Activated B cell treated with CpG ODN at 0.5 μM for 24 hours (primary cell): ENCODE results near the gene PTPRC. TPM values are rescaled to one million over a fixed set of nuclear protein-coding genes. Genes with fewer than 3 reads are reported as not detected.
A peak's percentile ranks its signal among the peaks of the same experiment; 100 is the strongest.

Experiments
- ATAC-seq: fragments of 200-7000 bp; cut with Tn5 transposase; one replicate; pipeline ENCODE4 v1.10.0; 2021; ENCODE audit warnings: low read depth, mild to moderate bottlenecking, moderate library complexity
- CTCF ChIA-PET: fragments of 350-600 bp; sonication (Branson Sonifier 250); formaldehyde crosslinking; loops from one replicate; lab custom pipeline; 2021; ENCODE audit warnings: antibody characterized with exemption; lab: Charles Lee
- POLR2A ChIA-PET: fragments of 350-600 bp; sonication (Branson Sonifier 250); formaldehyde crosslinking; loops from one replicate; lab custom pipeline; 2021; ENCODE audit warnings: antibody characterized with exemption; lab: Charles Lee
- DNase-seq: peaks from one replicate; pipeline ENCODE4 v3.0.0; 2022
- H3K27ac Mint-ChIP-seq: one replicate; pipeline ENCODE4 v1.8.0; 2020; ENCODE audit warnings: mixed read lengths
- H3K27me3 Mint-ChIP-seq: one replicate; pipeline ENCODE4 v1.8.0; 2021; ENCODE audit warnings: mixed read lengths
- H3K36me3 Mint-ChIP-seq: one replicate; pipeline ENCODE4 v1.8.0; 2021; ENCODE audit warnings: low read depth, mixed read lengths
- H3K4me1 Mint-ChIP-seq: one replicate; pipeline ENCODE4 v1.8.0; 2021; ENCODE audit warnings: mixed read lengths
- H3K4me3 Mint-ChIP-seq: one replicate; pipeline ENCODE4 v1.8.0; 2020; ENCODE audit warnings: mild to moderate bottlenecking, mixed read lengths
- H3K9me3 Mint-ChIP-seq: one replicate; pipeline ENCODE4 v1.8.0; 2020; ENCODE audit warnings: mixed read lengths
- intact Hi-C: fragments of 100-400 bp; cut with micrococcal nuclease; formaldehyde crosslinking; loops from one replicate; pipeline ENCODE4 v1.15.1; 2024
- total RNA-seq: library from RNA; stranded (reverse); gene quantifications from 2 replicates; pipeline ENCODE4 v1.2.3, GENCODE V29; 2022
- TF ChIP-seq, protein P1 (sequence below): fragments of 200-600 bp; IDR thresholded peaks from one replicate; pipeline ENCODE4 v1.8.0; 2022; ENCODE audit warnings: antibody characterized with exemption, mild to moderate bottlenecking

The PTPRC gene
- total RNA-seq, 1 donor from 2014 or later = 506 TPM

DNA sequence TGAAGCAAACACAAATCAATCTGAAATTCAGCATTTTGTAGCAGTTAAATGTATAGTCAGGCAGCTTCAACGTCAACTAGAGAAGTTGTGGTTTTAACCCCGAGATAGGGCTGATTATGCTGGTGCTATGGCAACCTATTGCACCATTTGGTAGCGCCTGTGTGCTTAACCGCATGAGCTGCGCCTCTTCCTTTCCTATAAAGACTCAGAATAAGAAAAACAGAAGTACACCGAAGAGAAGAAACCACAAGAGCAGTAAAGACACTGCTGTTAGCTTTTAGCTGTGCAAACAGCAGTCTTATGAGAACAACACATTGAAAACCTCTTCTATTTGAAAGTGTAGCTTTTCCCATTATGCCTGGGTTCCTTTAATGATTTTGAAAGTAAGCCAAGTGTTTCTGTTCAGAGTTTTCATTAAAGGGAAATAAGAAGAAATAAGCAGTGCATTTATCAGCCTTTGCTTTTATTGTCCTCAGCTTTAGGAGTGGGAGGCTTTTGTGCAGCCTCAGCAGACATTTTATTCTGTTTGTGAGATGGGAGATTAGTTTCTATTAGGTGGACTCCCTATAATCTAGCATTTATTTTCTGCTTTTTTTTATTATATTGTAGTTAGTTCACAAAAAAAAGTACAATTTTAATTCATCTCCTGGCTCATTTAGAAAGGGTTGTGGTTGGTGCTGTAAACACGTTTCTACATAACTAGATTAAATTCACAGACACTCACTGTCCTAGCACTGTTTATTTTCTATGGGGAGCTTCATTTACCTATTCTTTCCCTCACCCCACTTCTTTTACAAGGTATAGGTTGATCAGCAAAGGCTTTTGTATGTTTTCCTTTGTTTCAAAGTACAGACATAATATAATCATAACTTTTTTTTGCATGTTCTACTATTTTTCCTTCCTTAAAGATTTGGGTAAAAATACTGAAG lies 43.3 kb downstream of the PTPRC start:
- DNase-seq (peak; percentile 42), ATAC-seq (peak; percentile 73)
- Mint-ChIP-seq H3K4me1 (peaks cover 92% of the 10 kb centered on the region), H3K27me3 (no peaks in the 10 kb centered on the region), H3K27ac (peak overlapping the region; percentile 88), H3K9me3 (no peaks in the 10 kb centered on the region), H3K4me3 (peak overlapping the region; percentile 63), H3K36me3 (peaks cover 28% of the 10 kb centered on the region)
- ChIA-PET CTCF (interaction anchor here (0.9 to 3.7 kb wide), 12 partner anchors 10 to 159 kb away, joined by 3 to 26 read pairs (median 4); partner anchors contain the start of gene PTPRC), POLR2A (interaction anchor here (0.6 to 7.0 kb wide), 28 partner anchors 12 to 907 kb away, joined by 3 to 122 read pairs (median 6); partner anchors contain the start of genes DENND1B and PTPRC)
- intact Hi-C loops = loop anchor here (1.0 to 10.0 kb wide), 8 partner anchors 13 to 327 kb away; partner anchors contain the start of gene PTPRC
- TF ChIP-seq, protein P1, sequence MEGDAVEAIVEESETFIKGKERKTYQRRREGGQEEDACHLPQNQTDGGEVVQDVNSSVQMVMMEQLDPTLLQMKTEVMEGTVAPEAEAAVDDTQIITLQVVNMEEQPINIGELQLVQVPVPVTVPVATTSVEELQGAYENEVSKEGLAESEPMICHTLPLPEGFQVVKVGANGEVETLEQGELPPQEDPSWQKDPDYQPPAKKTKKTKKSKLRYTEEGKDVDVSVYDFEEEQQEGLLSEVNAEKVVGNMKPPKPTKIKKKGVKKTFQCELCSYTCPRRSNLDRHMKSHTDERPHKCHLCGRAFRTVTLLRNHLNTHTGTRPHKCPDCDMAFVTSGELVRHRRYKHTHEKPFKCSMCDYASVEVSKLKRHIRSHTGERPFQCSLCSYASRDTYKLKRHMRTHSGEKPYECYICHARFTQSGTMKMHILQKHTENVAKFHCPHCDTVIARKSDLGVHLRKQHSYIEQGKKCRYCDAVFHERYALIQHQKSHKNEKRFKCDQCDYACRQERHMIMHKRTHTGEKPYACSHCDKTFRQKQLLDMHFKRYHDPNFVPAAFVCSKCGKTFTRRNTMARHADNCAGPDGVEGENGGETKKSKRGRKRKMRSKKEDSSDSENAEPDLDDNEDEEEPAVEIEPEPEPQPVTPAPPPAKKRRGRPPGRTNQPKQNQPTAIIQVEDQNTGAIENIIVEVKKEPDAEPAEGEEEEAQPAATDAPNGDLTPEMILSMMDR = no peak

DNA sequence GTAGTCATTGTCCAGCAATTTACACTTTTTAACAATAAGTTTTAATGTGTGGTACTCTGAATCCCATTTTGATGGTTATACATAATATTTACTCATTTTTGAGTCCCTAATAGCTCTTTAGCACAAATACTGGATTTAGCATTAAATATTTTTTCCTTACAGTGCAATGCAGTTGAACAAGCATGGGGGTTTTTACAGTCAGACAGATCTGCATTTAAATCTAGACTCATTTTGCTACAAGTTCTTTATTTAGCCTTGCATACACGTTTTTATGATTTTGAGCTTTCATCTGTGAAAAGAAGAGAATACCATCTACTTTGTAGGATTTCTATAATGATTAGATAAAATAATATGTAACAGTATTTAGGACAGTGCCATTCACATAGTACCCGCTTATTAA lies 44.0 kb downstream of the PTPRC start:
- Mint-ChIP-seq H3K9me3 (no peaks in the 10 kb centered on the region), H3K27me3 (no peaks in the 10 kb centered on the region), H3K36me3 (peaks cover 25% of the 10 kb centered on the region), H3K27ac (peak overlapping the region; percentile 88), H3K4me3 (peak overlapping the region; percentile 63), H3K4me1 (peaks cover 87% of the 10 kb centered on the region)
- intact Hi-C loops = loop anchor here (1.0 to 10.0 kb wide), 7 partner anchors 13 to 328 kb away; partner anchors contain the start of gene PTPRC
- ChIA-PET POLR2A (interaction anchor here (0.6 to 7.0 kb wide), 14 partner anchors 13 to 187 kb away, joined by 3 to 122 read pairs (median 18); partner anchors contain the start of gene PTPRC), CTCF (interaction anchor here (1.2 to 3.7 kb wide), 7 partner anchors 15 to 84 kb away, joined by 4 to 26 read pairs (median 4); no protein-coding TSS in a partner anchor)
- ATAC-seq = no peak
- DNase-seq = no peak
- TF ChIP-seq, protein P1 = no peak

DNA sequence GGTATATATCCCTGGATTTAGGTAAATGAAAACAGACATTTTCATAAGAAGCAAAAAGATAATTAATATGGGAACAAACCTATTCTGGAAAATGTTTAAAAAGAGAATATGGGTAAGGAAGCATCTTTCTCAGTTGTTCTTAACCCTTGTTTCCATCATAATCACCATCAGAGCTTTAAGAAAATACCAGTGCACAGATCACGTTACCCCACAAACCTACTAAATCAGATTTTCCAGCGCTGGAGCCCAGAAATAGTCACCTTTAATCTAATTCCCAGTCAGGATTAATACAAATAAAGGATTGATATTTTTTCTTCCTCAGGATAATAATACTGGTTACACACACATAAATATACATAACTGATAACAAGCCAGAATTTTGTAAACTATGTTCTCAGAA lies 44.6 kb downstream of the PTPRC start:
- TF ChIP-seq, protein P1 = no peak
- no peak for DNase-seq
- POLR2A ChIA-PET = interaction anchor here (1.3 to 7.0 kb wide), 10 partner anchors 14 to 163 kb away, joined by 4 to 122 read pairs (median 26); partner anchors contain the start of gene PTPRC
- H3K27me3 Mint-ChIP-seq = no peaks in the 10 kb centered on the region
- intact Hi-C loops = loop anchor here (2.0 to 10.0 kb wide), 2 partner anchors 15 to 329 kb away; no protein-coding TSS in a partner anchor
- H3K4me1 Mint-ChIP-seq = peaks cover 87% of the 10 kb centered on the region
- no peaks in the 10 kb centered on the region for H3K9me3 Mint-ChIP-seq
- H3K27ac Mint-ChIP-seq = peak overlapping the region; percentile 88
- H3K36me3 Mint-ChIP-seq = peaks cover 24% of the 10 kb centered on the region
- ATAC-seq = no peak
- H3K4me3 Mint-ChIP-seq = peak overlapping the region; percentile 24
- CTCF ChIA-PET = interaction anchor here (1.1 to 3.7 kb wide), 5 partner anchors 18 to 161 kb away, joined by 3 to 26 read pairs (median 5); no protein-coding TSS in a partner anchor

DNA sequence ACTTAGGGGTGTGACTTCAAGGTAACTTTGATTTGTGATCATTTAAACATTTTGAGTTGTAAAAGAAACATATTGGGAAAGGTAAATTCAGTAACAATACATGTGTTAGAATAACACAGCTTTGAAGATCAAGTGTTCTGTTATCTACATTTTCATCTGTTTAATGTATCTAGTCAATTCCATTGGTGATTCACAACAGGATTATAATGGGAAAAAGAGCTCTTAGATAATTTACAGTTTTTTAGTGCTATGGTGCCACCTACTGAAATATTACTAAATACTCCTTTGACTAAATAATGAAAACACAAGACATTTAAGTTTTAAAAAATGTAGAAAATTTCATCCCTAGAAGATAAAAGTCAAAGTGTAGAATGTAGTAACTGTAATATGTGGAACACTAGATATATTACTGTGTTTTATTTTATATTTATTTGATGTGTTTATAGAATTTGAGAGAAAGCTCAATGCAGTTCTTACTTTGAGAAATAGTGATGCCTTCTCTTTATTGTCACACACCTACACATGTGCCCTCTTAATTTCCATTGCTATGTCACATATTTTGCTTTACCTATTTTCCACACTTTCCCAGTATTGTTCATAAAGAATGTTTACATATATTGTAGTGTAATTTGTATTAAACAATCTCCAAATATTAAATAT lies 47.4 kb downstream of the PTPRC start:
- no peak for DNase-seq
- POLR2A ChIA-PET = interaction anchor here (0.6 to 1.8 kb wide), 8 partner anchors 15 to 527 kb away, joined by 3 to 7 read pairs (median 4); no protein-coding TSS in a partner anchor
- Mint-ChIP-seq H3K36me3 (peaks cover 26% of the 10 kb centered on the region), H3K4me3 (peak overlapping the region; percentile 33), H3K27ac (peak overlapping the region; percentile 72), H3K27me3 (no peaks in the 10 kb centered on the region), H3K9me3 (no peaks in the 10 kb centered on the region), H3K4me1 (peaks cover 87% of the 10 kb centered on the region)
- TF ChIP-seq, protein P1 = no peak
- CTCF ChIA-PET = interaction anchor here (0.7 to 3.6 kb wide), 19 partner anchors 9 to 597 kb away, joined by 3 to 34 read pairs (median 4); no protein-coding TSS in a partner anchor
- ATAC-seq = no peak
- intact Hi-C loops = loop anchor here (1.0 to 10.0 kb wide), 8 partner anchors 163 to 1159 kb away; partner anchors contain the start of genes LHX9 and NEK7
